Astrocyte of the hippocampus (primary cell): ENCODE results near the gene CCDC82.

ENCODE experiments used
- DNase-seq: peaks from one replicate; pipeline ENCODE4 v3.0.0; 2011; ENCODE audit warnings: low read depth, low spot score

CCDC82 gene

DNA sequence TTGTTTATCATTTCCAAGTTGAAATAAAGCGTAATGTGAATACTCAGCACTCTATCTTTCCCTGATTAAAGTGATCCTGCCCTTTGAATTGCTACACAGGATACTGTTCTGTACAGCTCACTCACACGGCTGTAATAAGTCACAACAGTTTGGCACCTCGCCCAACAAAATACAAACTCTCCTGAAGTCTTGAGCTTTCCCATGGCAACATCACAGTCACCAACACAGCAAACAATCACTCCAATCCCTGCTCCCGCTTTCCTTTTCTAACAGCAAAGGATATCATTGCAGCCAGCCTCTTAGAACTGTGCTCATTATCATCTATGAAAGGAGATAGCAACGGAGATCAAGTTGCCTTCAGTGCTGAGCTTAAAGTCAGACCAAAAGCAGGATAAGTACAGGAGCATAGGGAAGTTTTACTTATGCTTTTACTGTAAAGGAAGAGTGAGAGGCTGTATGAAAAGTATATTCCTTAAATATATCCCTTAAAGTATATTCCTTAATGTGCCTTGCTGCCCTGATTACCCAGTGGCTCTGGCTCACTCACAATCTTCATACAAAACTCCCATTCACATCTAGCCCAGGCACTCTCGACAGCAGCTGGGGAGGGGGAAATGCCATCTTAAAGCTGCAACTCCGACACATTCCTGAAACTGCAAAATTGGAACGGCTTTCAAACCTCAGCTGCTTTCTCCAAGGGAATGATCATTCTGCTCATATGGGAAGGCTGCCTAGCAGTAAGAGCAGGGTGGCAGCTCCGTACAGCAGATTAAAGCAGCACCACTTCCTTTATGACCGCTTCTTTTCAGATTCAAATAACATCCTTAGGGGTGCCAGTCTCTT, 82.6 kb downstream of the CCDC82 start:
- peak; percentile 99 for DNase-seq

DNA sequence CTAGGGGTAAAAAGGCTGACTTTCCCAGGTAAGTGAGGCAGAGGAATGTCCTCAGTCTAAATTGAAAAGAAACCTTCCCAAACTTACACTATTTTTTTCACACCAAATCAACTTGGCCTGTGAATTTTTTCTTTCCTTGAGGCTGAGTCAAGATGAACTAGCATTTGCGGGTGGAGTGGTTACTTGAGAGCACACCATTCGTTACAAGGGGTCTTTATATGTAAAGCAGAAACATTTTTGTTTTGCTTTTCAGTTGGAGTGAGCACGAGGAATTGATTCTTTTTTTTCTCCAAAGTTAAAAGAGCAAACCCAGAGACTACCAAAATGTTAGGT, 83.1 kb downstream of the CCDC82 start:
- DNase-seq = no peak

DNA sequence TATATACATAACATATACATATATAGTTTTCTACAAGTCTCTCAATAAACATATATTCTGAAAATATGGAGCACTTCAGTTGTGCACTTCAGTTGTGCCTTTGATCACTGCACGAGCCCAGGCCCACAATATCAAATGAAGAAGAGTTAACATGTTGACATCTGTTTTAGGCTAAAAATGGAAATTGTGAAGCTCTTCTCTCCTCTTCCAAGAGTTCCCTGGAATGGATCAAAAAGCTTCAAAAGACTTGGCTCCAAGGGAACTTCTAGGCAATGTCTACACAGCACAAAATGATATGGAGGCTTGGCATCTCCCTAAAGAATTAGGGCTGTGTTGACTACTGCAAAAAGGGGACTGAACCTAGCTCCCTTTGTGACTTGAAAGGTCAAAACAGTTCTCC, 83.6 kb downstream of the CCDC82 start:
- no peak for DNase-seq

DNA sequence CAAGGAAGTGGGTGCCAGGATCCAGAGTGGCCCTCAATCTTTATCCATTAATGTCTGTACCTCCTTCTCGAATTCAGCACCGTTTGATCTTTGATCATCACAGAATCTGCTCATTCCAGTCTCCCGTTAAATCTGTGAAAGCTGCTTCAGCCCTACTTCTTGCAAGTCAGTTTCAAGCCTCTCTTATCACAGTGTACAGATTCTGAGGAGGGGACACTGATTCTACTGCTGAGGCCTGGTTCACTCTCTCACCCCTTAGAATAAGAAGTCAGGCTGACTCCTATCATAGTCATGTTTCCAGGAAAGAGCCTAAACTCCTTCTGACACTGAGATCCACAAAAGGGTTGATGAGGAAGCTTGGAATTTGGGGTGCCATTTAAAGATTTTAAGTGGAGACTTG, 85.7 kb downstream of the CCDC82 start:
- no peak for DNase-seq

DNA sequence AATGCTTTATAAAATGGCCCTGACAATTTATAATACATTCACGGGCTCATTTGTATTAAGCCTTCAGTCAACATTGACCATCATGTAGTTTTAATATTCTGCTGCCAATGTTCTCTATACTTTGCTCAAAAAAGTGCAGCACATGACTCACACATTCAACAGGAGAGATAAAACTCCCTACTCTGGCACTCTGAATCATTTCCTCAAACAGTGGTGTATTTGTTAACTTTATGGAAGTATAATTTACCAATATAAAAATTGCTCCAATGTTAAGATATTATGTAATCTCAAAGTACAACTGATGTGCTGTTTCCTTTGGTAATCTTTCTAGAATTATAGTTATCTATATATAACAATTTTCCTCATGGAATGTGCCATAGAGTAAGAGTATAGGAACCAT, 86.6 kb downstream of the CCDC82 start:
- peak; percentile 58 for DNase-seq
